SW480 (cell line): ENCODE measurements around the gene ROCK2.
"Not testable (repeated sequence)": the region's sequence is repeated elsewhere in the genome, so short reads cannot be mapped to it uniquely, and the experiment has no call there.

Source experiments
- DNase-seq: peaks from one replicate; pipeline ENCODE4 v3.0.0-alpha.2; 2016; ENCODE audit warnings: low spot score

ROCK2 gene

DNA sequence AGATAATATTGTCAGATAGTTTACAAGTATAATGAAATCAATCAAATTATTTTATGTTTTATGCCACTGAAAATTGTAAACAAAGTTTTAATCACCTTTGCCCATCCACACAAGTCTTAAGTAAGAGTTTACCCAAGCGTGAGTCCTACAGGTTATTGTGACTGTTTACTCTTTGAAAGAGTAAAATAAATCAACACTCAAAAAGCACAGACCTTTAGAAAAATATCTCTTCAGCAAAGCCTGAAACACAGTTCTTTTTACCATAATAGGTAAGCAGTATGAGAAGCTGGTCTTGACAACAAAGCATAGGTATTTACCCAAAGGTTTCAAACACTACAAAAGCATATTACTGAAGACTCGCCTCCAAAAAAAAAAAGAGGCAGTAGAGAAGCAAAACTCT lies 3.7 kb downstream of the ROCK2 start:
- no peak for DNase-seq

DNA sequence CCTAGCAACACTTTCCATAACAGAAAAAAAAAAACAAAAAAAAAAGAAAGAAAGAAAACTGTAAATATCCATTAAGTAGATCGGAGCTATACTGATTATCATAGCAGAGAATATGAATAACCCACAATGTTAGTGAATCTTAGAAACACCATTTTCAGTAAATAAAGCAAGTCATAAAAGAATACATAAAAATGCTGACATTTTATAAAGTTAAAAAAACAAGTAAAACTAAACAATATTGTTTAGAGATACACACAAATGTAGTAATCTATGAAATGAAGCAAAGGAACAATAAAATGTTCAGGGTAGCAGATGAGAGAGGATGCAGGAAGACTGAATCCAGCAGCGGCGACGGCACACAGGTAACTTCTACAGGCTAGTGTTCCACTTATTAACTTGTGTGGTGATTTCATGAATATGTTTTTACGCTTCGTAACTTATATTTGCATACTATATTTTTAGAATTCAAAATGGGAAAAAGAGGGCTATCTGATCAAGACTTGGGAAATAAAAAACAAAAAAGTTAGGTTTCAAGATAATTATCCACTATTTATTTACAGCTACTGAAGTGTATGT lies 4.8 kb downstream of the ROCK2 start:
- DNase-seq = no peak

GRCh38 chr2:11338580-11338979 lies 5.9 kb downstream of the ROCK2 start:
- DNase-seq = no peak

GRCh38 chr2:11337909-11338308 lies 6.5 kb downstream of the ROCK2 start:
- DNase-seq = no peak

DNA sequence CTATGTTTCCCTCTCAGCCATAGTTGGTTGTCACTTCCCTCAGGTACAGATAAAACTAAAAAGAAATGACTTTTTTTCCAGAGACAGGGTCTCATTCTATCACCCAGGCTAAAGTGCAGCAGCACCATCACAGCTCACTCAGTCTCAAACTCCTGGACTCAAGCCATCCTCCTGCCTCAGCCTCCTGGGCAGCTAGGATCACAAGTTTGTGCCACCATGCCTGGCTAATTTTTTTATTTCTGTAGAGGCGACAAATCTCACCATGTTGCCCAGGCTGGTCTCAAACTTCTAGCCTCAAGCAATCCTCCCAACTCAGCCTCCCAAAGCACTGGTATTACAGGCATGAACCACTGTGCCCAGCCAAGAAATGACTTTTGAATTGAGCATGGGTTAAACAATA lies 8.2 kb downstream of the ROCK2 start:
- no peak for DNase-seq

- DNase-seq = no peak
Observed at GRCh38 chr2:11333427-11334183, 10.8 kb downstream of the ROCK2 start.

GRCh38 chr2:11332596-11332995 lies 11.8 kb downstream of the ROCK2 start:
- no peak for DNase-seq

- no peak for DNase-seq
Observed at GRCh38 chr2:11330457-11331142, 13.8 kb downstream of the ROCK2 start.

DNA sequence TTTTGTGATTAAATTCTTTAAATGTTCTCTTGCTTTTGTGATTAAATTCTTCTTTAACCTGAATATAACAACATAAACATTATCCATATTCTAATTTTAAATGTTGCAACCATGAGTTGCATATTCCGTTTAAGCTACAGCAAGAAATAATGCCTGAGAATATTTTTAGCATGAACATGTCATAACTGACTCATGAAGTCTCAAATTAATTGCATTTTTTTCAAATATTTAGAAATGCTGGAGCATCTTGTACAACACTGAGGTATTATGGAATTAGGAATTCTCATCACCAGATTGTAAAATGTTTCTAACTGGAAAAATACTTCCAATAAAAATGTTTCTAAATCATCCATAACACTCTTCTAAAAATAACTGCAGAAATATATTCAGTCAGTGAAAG lies 14.7 kb downstream of the ROCK2 start:
- no peak for DNase-seq

DNA sequence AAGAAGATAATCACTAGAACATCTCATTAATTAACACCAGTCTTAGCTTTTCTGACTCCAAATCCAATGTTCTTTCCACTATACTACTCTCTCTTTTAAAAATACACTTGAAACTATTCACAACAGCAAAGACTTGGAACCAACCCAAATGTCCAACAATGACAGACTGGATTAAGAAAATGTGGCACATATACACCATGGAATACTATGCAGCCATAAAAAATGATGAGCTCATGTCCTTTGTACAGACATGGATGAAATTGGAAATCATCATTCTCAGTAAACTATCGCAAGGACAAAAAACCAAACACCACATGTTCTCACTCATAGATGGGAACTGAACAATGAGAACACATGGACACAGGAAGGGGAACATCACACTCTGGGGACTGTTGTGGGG lies 15.9 kb downstream of the ROCK2 start:
- DNase-seq = not testable (repeated sequence)

- no peak for DNase-seq
Observed at GRCh38 chr2:11327871-11328270, 16.6 kb downstream of the ROCK2 start.

DNA sequence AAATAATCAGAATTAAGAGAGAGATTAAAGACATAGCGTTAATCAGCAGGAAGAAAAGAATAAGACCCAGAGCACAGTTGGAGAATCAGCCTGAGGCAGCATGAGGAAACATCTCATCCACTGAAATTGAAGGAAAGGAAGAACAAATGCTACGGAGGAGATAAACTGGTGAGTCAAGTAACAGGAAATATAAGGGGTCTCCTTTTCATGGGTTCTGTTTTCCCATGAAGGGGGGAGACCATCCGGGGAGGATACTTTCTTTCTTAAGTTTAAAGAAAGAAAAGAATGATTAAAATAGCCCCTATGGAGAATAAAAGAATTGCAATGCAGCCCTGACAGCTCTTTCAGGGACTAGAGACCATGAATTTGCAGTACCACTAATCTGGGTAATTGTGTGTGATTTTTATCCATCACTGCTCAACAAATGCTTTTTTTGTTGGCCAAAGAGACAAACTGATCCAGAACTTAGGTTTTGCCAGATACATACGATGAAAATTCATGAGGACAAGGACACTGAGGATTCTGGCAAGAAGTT lies 17.7 kb downstream of the ROCK2 start:
- DNase-seq = no peak

GRCh38 chr2:11325961-11326676 lies 18.3 kb downstream of the ROCK2 start:
- no peak for DNase-seq

GRCh38 chr2:11321847-11322246 lies 22.6 kb downstream of the ROCK2 start:
- DNase-seq = no peak

DNA sequence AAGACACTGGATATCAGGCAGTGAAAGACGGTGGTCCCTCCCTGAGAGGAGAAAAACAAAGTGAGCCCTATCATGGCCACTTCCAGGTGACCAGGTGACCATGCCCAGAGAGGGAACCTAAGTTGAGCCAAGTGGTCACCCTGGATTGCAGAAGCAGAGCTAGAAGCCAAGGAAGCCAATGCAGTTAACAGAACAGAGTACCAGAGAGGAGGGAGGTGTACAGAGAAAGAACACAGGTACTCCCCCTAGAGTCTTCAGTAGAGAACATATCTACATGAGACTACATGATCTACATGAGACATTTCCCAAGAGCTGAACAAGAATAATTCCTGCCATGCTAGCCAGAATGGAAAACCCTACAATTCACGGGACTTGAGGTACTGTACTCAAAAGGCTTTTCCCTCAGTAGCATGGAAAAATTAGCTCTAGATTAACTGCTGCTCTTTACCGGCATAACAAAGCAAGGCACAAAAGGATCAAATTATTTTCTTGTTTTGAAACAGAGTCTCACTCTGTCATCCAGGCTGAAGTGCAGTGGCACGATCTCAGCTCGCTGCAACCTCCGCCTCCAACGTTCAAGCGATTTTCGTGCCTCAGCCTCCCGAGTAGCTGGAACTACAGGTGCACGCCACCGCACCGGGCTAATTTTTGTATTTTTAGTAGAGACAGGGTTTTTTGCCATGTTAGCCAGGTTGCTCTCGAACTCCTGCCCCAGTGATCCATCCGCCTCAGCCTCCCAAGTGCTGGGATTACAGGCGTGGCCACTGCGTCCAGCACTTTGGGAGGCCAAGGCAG lies 23.5 kb downstream of the ROCK2 start:
- no peak for DNase-seq

DNA sequence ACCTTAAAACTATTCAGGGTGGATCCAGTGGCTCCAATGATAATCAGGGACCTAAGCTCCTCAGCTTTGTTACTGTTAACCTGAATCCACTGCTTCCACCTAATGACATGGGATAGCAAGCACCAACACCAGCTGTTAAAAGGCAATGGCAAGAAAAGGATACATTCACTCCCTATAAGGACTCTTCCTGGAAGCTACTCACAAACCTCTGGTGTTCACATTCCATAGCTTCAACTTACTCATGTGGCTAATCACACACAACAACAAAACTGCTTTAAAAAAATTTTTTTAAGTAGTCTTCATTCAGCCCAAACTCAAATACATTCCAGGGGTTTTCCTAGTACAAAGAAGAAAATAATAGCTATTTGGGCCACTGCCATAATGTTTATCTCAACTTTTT lies 24.5 kb downstream of the ROCK2 start:
- no peak for DNase-seq

DNA sequence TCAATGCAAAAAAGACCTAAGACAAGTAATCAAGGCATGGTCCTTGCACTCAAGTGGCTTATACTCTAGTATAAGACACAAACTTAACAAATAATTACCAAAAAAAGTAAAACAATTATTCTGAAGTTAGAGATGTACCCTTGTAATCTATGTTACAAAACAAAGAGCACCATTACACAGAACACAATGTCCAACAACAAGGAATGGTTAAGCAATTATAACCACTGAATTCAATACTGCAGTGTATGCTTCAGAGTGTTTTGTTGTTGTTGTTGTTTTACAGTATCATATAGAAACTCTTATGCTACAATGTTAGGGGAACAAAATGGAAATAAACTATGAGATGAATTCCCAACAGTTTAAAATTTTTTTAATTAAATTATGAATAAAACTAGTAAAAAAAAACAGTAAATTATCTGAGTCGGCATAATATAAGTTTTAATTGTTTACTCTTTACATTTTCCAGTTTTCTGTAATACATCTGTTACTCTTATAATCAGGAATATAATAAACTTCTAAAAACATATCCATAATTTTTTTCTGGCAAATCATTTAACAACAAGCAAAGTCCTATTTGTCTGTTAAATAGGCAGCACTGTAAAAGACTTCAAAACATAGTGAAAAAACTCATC lies 29.2 kb downstream of the ROCK2 start:
- DNase-seq = no peak

DNA sequence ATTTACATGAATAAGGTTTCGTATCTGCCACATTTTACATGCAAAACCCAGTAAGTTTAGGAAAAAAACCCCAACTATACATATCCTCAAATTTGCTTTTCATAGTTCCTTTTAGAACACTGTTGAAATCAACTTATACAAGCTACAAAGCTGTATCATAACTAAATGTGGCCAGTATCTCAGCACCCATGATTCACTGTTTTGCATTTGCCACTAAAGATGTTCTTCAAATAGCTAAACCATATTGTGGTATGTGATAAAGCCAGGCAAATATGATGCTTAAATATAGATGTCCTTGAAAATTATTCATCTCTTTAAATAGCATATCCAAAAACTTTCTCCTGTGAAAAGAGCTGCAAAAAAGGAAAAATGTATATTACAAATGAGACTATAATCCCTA lies 29.9 kb downstream of the ROCK2 start:
- no peak for DNase-seq

- no peak for DNase-seq
Observed at GRCh38 chr2:11312770-11313471, 31.5 kb downstream of the ROCK2 start.

DNA sequence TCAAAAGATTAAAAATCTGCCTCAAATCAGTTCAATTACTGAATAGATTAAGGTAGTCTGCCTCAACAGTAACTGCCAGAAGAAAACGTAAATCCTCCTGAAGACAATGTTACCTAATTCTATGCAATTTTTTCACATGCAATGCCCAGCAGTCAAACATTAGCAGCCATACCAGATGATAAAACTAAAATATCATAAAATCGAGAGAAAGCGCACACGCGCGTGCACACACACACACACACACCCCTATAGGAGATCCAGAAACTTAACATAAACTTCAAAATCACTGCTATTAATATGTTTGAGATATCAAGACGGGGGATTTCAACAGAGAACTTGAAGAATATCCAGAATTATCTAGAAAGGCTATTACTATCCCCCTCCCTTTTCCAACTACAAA lies 32.9 kb downstream of the ROCK2 start:
- DNase-seq = no peak

DNA sequence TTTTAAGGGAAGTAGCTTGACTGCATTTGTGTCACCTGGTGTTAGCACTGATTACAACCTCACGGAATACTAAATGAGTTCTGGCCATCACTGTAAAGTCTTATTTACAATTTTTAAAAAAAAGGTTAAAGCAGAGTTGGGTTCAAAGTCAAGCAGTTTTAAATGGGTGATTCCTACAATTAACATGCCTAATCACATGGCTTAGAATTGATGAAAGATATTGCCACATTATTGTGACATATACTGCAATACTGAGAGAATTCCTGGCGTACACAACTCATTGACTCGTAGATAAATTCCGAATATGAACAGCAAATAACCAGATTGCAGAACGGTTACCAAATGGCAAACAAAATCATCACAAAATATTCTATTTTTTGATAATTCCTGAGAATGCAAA lies 34.2 kb downstream of the ROCK2 start:
- DNase-seq = no peak
